ENCODE data around the gene SLC27A6.

Gene SLC27A6

GRCh38 chr5:128966846-128967245 lies 1.6 kb downstream of the SLC27A6 start:
- no peak for DNase-seq
- Histone ChIP-seq H3K9me3 (no peaks in the 10 kb centered on the region), H3K36me3 (no peaks in the 10 kb centered on the region), H3K4me3 (ENCODE audit: low read depth, low read length) (no peak overlapping the region), H3K4me1 (no peaks in the 10 kb centered on the region), H3K27me3 (no peaks in the 10 kb centered on the region)
- no peak for TF ChIP-seq CTCF (IDR thresholded peaks at IDR 0.05; ENCODE audit: low read depth, low read length)

- Histone ChIP-seq H3K4me1 (no peaks in the 10 kb centered on the region; the same call in 1 of the 2 replicates), H3K27me3 (no peaks in the 10 kb centered on the region), H3K36me3 (no peaks in the 10 kb centered on the region), H3K9me3 (no peaks in the 10 kb centered on the region), H3K4me3 (ENCODE audit: low read depth, low read length) (no peak overlapping the region)
- no peak for TF ChIP-seq CTCF (IDR thresholded peaks at IDR 0.05; ENCODE audit: low read depth, low read length)
- no peak for DNase-seq
Observed at GRCh38 chr5:128973244-128973643, 8.0 kb downstream of the SLC27A6 start.

GRCh38 chr5:128974567-128974966 lies 9.3 kb downstream of the SLC27A6 start:
- Histone ChIP-seq H3K36me3 (no peaks in the 10 kb centered on the region), H3K9me3 (no peaks in the 10 kb centered on the region), H3K4me1 (no peaks in the 10 kb centered on the region; the same call in 1 of the 2 replicates), H3K27me3 (no peaks in the 10 kb centered on the region), H3K4me3 (ENCODE audit: low read depth, low read length) (no peak overlapping the region)
- DNase-seq = no peak
- TF ChIP-seq CTCF (IDR thresholded peaks at IDR 0.05; ENCODE audit: low read depth, low read length) = no peak

- no peaks in the 10 kb centered on the region for H3K36me3 ChIP-seq
- no peaks in the 10 kb centered on the region for H3K27me3 ChIP-seq
- H3K4me1 ChIP-seq = no peaks in the 10 kb centered on the region
- no peaks in the 10 kb centered on the region for H3K9me3 ChIP-seq
- no peak for TF ChIP-seq CTCF (IDR thresholded peaks at IDR 0.05; ENCODE audit: low read depth, low read length)
- H3K4me3 ChIP-seq (ENCODE audit: low read depth, low read length) = no peak overlapping the region
- DNase-seq = no peak
Observed at GRCh38 chr5:128979761-128980160, 14.5 kb downstream of the SLC27A6 start.

- H3K9me3 ChIP-seq = no peaks in the 10 kb centered on the region
Observed at GRCh38 chr5:128980917-128981316, 15.6 kb downstream of the SLC27A6 start.

GRCh38 chr5:128984480-128984879 lies 19.2 kb downstream of the SLC27A6 start:
- Histone ChIP-seq H3K4me1 (peaks cover 4% of the 10 kb centered on the region), H3K9me3 (no peaks in the 10 kb centered on the region), H3K4me3 (ENCODE audit: low read depth, low read length) (no peak overlapping the region), H3K27me3 (no peaks in the 10 kb centered on the region), H3K36me3 (no peaks in the 10 kb centered on the region)
- TF ChIP-seq CTCF (IDR thresholded peaks at IDR 0.05; ENCODE audit: low read depth, low read length) = no peak
- DNase-seq = no peak

More at GRCh38 chr5:128980917-128981316, 15.6 kb downstream of the SLC27A6 start:
- no peaks in the 10 kb centered on the region for H3K27me3 ChIP-seq
- DNase-seq = no peak
- TF ChIP-seq CTCF (IDR thresholded peaks at IDR 0.05; ENCODE audit: low read depth, low read length) = no peak
- H3K4me1 ChIP-seq = no peaks in the 10 kb centered on the region
- no peaks in the 10 kb centered on the region for H3K36me3 ChIP-seq
- no peak overlapping the region for H3K4me3 ChIP-seq (ENCODE audit: low read depth, low read length)
